ENCODE measurements around the gene TTC8.

The TTC8 gene

DNA sequence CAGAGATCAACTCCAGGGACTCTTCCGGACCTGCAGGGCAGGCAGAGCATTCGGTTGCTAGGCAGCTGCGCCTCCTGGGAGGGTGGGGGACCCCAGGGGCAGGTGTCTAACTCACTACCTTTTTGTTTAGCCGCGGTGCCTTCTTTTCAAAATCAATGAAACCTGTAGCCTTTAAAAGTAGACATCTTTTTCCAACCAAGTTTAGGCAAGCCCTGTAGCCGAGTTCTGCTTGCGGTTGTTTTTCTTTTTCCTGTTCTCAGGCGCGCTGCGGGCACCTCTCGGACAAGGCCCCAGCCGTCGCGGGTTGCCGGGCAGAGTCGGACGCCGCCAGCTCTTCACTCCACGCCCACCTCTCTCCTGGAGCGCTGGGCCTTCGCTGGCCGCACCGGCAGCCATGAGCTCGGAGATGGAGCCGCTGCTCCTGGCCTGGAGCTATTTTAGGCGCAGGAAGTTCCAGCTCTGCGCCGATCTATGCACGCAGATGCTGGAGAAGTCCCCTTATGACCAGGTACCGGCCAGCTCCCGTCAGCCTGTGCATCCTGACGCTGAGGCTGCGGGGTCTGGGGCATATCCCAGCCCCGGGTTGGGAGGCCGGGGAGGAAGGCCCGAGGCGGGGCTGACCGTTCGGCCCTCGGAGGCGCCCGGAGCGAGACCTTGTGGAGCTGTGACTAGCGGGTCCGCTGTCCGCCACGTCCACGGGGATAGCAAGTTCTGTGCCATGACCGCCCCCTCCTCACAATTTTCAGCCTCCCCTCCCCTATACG, at the start of gene TTC8:
Gene TTC8 (plus strand): TSS at position 338 of the 764 bp plus-strand sequence. CDS start 57 bp downstream, at position 395.
- no peaks in the 10 kb centered on the region for H3K9me3 ChIP-seq (ENCODE audit: control insufficient read depth, insufficient read depth, low read depth, low read length)
- H3K4me3 ChIP-seq (ENCODE audit: low read depth, low read length) = peak within 1 kb of the TSS; percentile 93
- peaks cover 4% of the 10 kb centered on the region; the same call in 1 of the 2 replicates for H3K4me1 ChIP-seq (ENCODE audit: control insufficient read depth, insufficient read depth, low read length)
- no peaks in the 10 kb centered on the region for H3K36me3 ChIP-seq (ENCODE audit: control insufficient read depth in 2 of 2, insufficient read depth in 1 of 2, low read length in 2 of 2)
- peak within 1 kb of the TSS; percentile 91 for H3K27ac ChIP-seq (ENCODE audit: extremely low read depth, low read depth, low read length)
- ChIA-PET CTCF (interaction anchor here (0.6 kb wide), 1 partner anchor 203 kb away, joined by 3 read pairs; no protein-coding TSS in a partner anchor), POLR2A (interaction anchor here (0.6 to 1.5 kb wide), 12 partner anchors 9 to 722 kb away, joined by 3 to 11 read pairs (median 3); partner anchors contain the start of gene EML5)
- TF ChIP-seq ZNF121 (tag by site-specific recombination; IDR thresholded peaks at IDR 0.05) = no peak
- TF ChIP-seq KLF9 (tag by site-specific recombination; IDR thresholded peaks at IDR 0.05; ENCODE audit: low read depth) = peak; percentile 87
- peak; percentile 80 for TF ChIP-seq ZFP37 (tag by site-specific recombination; IDR thresholded peaks at IDR 0.05)
- TF ChIP-seq, protein P1, sequence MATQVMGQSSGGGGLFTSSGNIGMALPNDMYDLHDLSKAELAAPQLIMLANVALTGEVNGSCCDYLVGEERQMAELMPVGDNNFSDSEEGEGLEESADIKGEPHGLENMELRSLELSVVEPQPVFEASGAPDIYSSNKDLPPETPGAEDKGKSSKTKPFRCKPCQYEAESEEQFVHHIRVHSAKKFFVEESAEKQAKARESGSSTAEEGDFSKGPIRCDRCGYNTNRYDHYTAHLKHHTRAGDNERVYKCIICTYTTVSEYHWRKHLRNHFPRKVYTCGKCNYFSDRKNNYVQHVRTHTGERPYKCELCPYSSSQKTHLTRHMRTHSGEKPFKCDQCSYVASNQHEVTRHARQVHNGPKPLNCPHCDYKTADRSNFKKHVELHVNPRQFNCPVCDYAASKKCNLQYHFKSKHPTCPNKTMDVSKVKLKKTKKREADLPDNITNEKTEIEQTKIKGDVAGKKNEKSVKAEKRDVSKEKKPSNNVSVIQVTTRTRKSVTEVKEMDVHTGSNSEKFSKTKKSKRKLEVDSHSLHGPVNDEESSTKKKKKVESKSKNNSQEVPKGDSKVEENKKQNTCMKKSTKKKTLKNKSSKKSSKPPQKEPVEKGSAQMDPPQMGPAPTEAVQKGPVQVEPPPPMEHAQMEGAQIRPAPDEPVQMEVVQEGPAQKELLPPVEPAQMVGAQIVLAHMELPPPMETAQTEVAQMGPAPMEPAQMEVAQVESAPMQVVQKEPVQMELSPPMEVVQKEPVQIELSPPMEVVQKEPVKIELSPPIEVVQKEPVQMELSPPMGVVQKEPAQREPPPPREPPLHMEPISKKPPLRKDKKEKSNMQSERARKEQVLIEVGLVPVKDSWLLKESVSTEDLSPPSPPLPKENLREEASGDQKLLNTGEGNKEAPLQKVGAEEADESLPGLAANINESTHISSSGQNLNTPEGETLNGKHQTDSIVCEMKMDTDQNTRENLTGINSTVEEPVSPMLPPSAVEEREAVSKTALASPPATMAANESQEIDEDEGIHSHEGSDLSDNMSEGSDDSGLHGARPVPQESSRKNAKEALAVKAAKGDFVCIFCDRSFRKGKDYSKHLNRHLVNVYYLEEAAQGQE (tag by site-specific recombination; IDR thresholded peaks at IDR 0.05) = no peak
- peak; percentile 82; the same call in 1 of the 2 replicates for TF ChIP-seq KLF16 (tag by site-specific recombination; IDR thresholded peaks at IDR 0.05)
- TF ChIP-seq FEZF1 (tag by site-specific recombination; IDR thresholded peaks at IDR 0.05) = no peak
- TF ChIP-seq ZBTB20 (tag by site-specific recombination; IDR thresholded peaks at IDR 0.05) = peak; percentile 43; the same call in 1 of the 2 replicates
- peak; percentile 67; the same call in 1 of the 2 replicates for TF ChIP-seq ZNF561 (tag by site-specific recombination; IDR thresholded peaks at IDR 0.05; ENCODE audit: borderline replicate concordance)
- no peak for TF ChIP-seq ZFP41 (tag by site-specific recombination; IDR thresholded peaks at IDR 0.05; ENCODE audit: borderline replicate concordance)
- TF ChIP-seq, protein P2, sequence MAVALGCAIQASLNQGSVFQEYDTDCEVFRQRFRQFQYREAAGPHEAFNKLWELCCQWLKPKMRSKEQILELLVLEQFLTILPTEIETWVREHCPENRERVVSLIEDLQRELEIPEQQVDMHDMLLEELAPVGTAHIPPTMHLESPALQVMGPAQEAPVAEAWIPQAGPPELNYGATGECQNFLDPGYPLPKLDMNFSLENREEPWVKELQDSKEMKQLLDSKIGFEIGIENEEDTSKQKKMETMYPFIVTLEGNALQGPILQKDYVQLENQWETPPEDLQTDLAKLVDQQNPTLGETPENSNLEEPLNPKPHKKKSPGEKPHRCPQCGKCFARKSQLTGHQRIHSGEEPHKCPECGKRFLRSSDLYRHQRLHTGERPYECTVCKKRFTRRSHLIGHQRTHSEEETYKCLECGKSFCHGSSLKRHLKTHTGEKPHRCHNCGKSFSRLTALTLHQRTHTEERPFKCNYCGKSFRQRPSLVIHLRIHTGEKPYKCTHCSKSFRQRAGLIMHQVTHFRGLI (tag by site-specific recombination; IDR thresholded peaks at IDR 0.05) = peak; percentile 38
- peak; percentile 100 for TF ChIP-seq ZNF335 (tag by site-specific recombination; conservative IDR thresholded peaks at IDR 0.05)
- peak; percentile 61 for TF ChIP-seq SP7 (tag by site-specific recombination; IDR thresholded peaks at IDR 0.05)
- no peak for TF ChIP-seq ZNF211 (tag by site-specific recombination; IDR thresholded peaks at IDR 0.05; ENCODE audit: low read depth)
- TF ChIP-seq, protein P3, sequence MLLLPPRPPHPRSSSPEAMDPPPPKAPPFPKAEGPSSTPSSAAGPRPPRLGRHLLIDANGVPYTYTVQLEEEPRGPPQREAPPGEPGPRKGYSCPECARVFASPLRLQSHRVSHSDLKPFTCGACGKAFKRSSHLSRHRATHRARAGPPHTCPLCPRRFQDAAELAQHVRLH (tag by site-specific recombination; IDR thresholded peaks at IDR 0.05) = no peak
- TF ChIP-seq KLF10 (tag by site-specific recombination; IDR thresholded peaks at IDR 0.05) = 0 out of 2 replicates have a peak, but pooled peaks have one; percentile 39
- TF ChIP-seq ZSCAN30 (tag by site-specific recombination; IDR thresholded peaks at IDR 0.05) = peak; percentile 91
- 0 out of 2 replicates have a peak, but pooled peaks have one; percentile 32 for TF ChIP-seq ZNF629 (tag by site-specific recombination; IDR thresholded peaks at IDR 0.05)
- TF ChIP-seq, protein P4, sequence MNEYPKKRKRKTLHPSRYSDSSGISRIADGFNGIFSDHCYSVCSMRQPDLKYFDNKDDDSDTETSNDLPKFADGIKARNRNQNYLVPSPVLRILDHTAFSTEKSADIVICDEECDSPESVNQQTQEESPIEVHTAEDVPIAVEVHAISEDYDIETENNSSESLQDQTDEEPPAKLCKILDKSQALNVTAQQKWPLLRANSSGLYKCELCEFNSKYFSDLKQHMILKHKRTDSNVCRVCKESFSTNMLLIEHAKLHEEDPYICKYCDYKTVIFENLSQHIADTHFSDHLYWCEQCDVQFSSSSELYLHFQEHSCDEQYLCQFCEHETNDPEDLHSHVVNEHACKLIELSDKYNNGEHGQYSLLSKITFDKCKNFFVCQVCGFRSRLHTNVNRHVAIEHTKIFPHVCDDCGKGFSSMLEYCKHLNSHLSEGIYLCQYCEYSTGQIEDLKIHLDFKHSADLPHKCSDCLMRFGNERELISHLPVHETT (tag by site-specific recombination; IDR thresholded peaks at IDR 0.05) = 0 out of 2 replicates have a peak, but pooled peaks have one; percentile 29
- TF ChIP-seq GLIS1 (tag by site-specific recombination; IDR thresholded peaks at IDR 0.05) = peak; percentile 70
- TF ChIP-seq ZNF76 (tag by site-specific recombination; IDR thresholded peaks at IDR 0.05; ENCODE audit: borderline replicate concordance, low read depth) = peak; percentile 75
- TF ChIP-seq ZSCAN16 (tag by site-specific recombination; IDR thresholded peaks at IDR 0.05) = no peak
- TF ChIP-seq REPIN1 (tag by site-specific recombination; IDR thresholded peaks at IDR 0.05; ENCODE audit: low read depth) = no peak
- peak; percentile 61; the same call in 1 of the 2 replicates for TF ChIP-seq ZNF600 (tag by site-specific recombination; IDR thresholded peaks at IDR 0.05)
- peak; percentile 25; the same call in 1 of the 2 replicates for TF ChIP-seq EGR2 (tag by site-specific recombination; IDR thresholded peaks at IDR 0.05; ENCODE audit: low read depth)
- peak; percentile 95 for TF ChIP-seq ZBTB17 (tag by site-specific recombination; IDR thresholded peaks at IDR 0.05)
- TF ChIP-seq YY1 (tag by site-specific recombination; IDR thresholded peaks at IDR 0.05) = peak; percentile 81
- TF ChIP-seq, protein P5, sequence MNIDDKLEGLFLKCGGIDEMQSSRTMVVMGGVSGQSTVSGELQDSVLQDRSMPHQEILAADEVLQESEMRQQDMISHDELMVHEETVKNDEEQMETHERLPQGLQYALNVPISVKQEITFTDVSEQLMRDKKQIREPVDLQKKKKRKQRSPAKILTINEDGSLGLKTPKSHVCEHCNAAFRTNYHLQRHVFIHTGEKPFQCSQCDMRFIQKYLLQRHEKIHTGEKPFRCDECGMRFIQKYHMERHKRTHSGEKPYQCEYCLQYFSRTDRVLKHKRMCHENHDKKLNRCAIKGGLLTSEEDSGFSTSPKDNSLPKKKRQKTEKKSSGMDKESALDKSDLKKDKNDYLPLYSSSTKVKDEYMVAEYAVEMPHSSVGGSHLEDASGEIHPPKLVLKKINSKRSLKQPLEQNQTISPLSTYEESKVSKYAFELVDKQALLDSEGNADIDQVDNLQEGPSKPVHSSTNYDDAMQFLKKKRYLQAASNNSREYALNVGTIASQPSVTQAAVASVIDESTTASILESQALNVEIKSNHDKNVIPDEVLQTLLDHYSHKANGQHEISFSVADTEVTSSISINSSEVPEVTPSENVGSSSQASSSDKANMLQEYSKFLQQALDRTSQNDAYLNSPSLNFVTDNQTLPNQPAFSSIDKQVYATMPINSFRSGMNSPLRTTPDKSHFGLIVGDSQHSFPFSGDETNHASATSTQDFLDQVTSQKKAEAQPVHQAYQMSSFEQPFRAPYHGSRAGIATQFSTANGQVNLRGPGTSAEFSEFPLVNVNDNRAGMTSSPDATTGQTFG (tag by site-specific recombination; IDR thresholded peaks at IDR 0.05; ENCODE audit: borderline replicate concordance) = no peak
- TF ChIP-seq ZBTB8A (tag by site-specific recombination; IDR thresholded peaks at IDR 0.05) = peak; percentile 41; the same call in 1 of the 2 replicates
- peak; percentile 73 for TF ChIP-seq ZFHX2 (tag by site-specific recombination; conservative IDR thresholded peaks at IDR 0.05)

Data from HEK293 (cell line).